ENCODE data around the gene PBX2.

DNA sequence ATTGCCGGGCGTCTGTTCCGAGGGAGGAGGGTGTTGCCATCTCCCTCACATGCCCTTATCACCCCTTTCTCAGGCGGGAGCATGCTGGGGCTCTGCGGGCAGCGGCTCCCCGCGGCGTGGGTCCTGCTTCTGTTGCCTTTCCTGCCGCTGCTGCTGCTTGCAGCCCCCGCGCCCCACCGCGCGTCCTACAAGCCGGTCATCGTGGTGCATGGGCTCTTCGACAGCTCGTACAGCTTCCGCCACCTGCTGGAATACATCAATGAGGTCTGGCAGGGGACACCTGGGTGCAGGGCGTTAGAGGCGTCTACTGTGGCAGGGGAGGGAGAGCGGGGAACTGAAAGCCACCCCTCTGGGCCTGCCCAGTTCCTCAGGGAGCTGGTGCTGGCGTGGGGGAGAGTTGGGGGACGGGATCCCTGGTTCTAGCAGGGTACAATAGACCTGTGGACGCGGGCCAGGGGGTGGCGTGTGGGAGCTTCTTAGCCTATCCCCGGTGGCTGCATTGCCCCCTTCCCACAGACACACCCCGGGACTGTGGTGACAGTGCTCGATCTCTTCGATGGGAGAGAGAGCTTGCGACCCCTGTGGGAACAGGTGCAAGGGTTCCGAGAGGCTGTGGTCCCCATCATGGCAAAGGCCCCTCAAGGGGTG is 35.4 kb downstream of the PBX2 start:
- TF ChIP-seq YY1 (IDR thresholded peaks at IDR 0.05; ENCODE audit: insufficient read depth, insufficient read length) (no peak), ZNF274 (IDR thresholded peaks at IDR 0.05; ENCODE audit: low read depth, low read length) (no peak), SUZ12 (IDR thresholded peaks at IDR 0.05; ENCODE audit: extremely low read depth, insufficient read depth, insufficient read length) (no peak)
